Activated naive CD8-positive, alpha-beta T cell treated with anti-CD3 and anti-CD28 coated beads, Interleukin-2, amount 10 ng/mL, durations not matched to agents 7 days and 5 days (primary cell): ENCODE data around the gene PDE3B. TPM values are rescaled to one million over a fixed set of nuclear protein-coding genes. Genes with fewer than 3 reads are reported as not detected.
"Not testable (repeated sequence)": the region's sequence is repeated elsewhere in the genome, so short reads cannot be mapped to it uniquely, and the experiment has no call there.

Source experiments
- ATAC-seq: fragments of 150-1000 bp; cut with Tn5 transposase; one replicate; pipeline ENCODE4 v1.10.0; 2021; ENCODE audit warnings: low read depth, moderate library complexity
- POLR2A ChIA-PET: fragments of 350-600 bp; sonication (Branson Sonifier 250); formaldehyde crosslinking; loops from one replicate; lab custom pipeline; 2021; ENCODE audit warnings: antibody characterized with exemption; lab: Charles Lee
- DNase-seq: peaks from one replicate; pipeline ENCODE4 v3.0.0; 2021
- H3K27ac Mint-ChIP-seq: one replicate; pipeline ENCODE4 v1.8.0; 2022; ENCODE audit warnings: mild to moderate bottlenecking, mixed read lengths
- H3K27me3 Mint-ChIP-seq: one replicate; pipeline ENCODE4 v1.8.0; 2022; ENCODE audit warnings: mild to moderate bottlenecking, moderate library complexity, mixed read lengths
- H3K36me3 Mint-ChIP-seq: one replicate; pipeline ENCODE4 v1.8.0; 2021; ENCODE audit warnings: mild to moderate bottlenecking, mixed read lengths
- H3K4me1 Mint-ChIP-seq: one replicate; pipeline ENCODE4 v1.8.0; 2021; ENCODE audit warnings: mixed read lengths
- H3K4me3 Mint-ChIP-seq: one replicate; pipeline ENCODE4 v1.8.0; 2022; ENCODE audit warnings: mild to moderate bottlenecking, moderate library complexity, mixed read lengths
- H3K9me3 Mint-ChIP-seq: one replicate; pipeline ENCODE4 v1.8.0; 2021; ENCODE audit warnings: mixed read lengths
- total RNA-seq, 2 experiments: library from RNA; stranded (reverse); gene quantifications; one replicate each; pipeline ENCODE4 v1.2.3, GENCODE V29; 2021

The PDE3B gene
- total RNA-seq, 2 experiments from 2014 or later: 117 to 125 TPM

- peaks cover 51% of the 10 kb centered on the region for H3K4me1 Mint-ChIP-seq
- H3K4me3 Mint-ChIP-seq: no peak overlapping the region
- H3K27me3 Mint-ChIP-seq: no peaks in the 10 kb centered on the region
- ATAC-seq: no peak
- DNase-seq: no peak
- peaks cover 21% of the 10 kb centered on the region for H3K9me3 Mint-ChIP-seq
- peaks cover 75% of the 10 kb centered on the region for H3K36me3 Mint-ChIP-seq
- POLR2A ChIA-PET: no interaction called here
- no peak overlapping the region for H3K27ac Mint-ChIP-seq
Observed at GRCh38 chr11:14742849-14743559, 99.4 kb downstream of the PDE3B start.

DNA sequence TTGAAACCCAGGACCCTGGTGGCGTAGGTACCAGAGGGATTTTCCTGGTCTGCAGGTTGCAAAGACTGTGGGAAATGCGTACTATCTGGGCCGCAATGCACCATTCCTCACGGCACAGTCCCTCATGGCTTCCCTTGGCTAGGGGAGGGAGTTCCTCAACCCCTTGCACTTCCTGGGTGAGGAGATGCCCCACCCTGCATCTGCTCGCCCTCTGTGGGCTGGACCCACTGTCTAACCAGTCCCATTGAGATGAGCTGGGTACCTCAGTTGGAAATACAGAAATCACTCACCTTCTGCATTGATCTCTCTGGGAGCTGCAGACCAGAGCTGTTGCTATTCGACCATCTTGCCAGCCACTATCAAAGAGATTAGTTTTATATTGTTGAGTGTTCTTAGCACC lies 100.1 kb downstream of the PDE3B start:
- POLR2A ChIA-PET, H3K27ac Mint-ChIP-seq: not testable (repeated sequence)

GRCh38 chr11:14746857-14747395 lies 103.3 kb downstream of the PDE3B start:
- DNase-seq (no peak), ATAC-seq (no peak)
- H3K36me3 Mint-ChIP-seq: peaks cover 42% of the 10 kb centered on the region
- peaks cover 5% of the 10 kb centered on the region for H3K9me3 Mint-ChIP-seq
- no peaks in the 10 kb centered on the region for H3K27me3 Mint-ChIP-seq
- H3K4me3 Mint-ChIP-seq: peak overlapping the region; percentile 0
- POLR2A ChIA-PET: no interaction called here
- H3K27ac Mint-ChIP-seq: peak overlapping the region; percentile 55
- H3K4me1 Mint-ChIP-seq: peaks cover 41% of the 10 kb centered on the region

More for the DNA sequence above, 100.1 kb downstream of the PDE3B start:
- ATAC-seq, DNase-seq, H3K27me3 Mint-ChIP-seq, H3K4me3 Mint-ChIP-seq: not testable (repeated sequence)
- peaks cover 47% of the 10 kb centered on the region for H3K4me1 Mint-ChIP-seq
- peaks cover 69% of the 10 kb centered on the region for H3K36me3 Mint-ChIP-seq
- H3K9me3 Mint-ChIP-seq: peaks cover 15% of the 10 kb centered on the region

- H3K36me3 Mint-ChIP-seq: peaks cover 35% of the 10 kb centered on the region
- H3K27me3 Mint-ChIP-seq: no peaks in the 10 kb centered on the region
- DNase-seq: no peak
- no peak overlapping the region for H3K4me3 Mint-ChIP-seq
- POLR2A ChIA-PET: interaction anchor here (0.6 kb wide), 1 partner anchor 248 kb away, joined by 3 read pairs; no protein-coding TSS in a partner anchor
- ATAC-seq: no peak
- H3K9me3 Mint-ChIP-seq: peaks cover 4% of the 10 kb centered on the region
- H3K27ac Mint-ChIP-seq: no peak overlapping the region
- peaks cover 46% of the 10 kb centered on the region for H3K4me1 Mint-ChIP-seq
Observed at GRCh38 chr11:14748090-14748489, 104.5 kb downstream of the PDE3B start.

GRCh38 chr11:14750911-14751310 lies 107.3 kb downstream of the PDE3B start:
- no peak for ATAC-seq
- Mint-ChIP-seq H3K4me1 (peaks cover 43% of the 10 kb centered on the region), H3K27ac (no peak overlapping the region), H3K27me3 (no peaks in the 10 kb centered on the region), H3K9me3 (no peaks in the 10 kb centered on the region), H3K4me3 (no peak overlapping the region), H3K36me3 (peaks cover 28% of the 10 kb centered on the region)
- no peak for DNase-seq
- POLR2A ChIA-PET: no interaction called here

DNA sequence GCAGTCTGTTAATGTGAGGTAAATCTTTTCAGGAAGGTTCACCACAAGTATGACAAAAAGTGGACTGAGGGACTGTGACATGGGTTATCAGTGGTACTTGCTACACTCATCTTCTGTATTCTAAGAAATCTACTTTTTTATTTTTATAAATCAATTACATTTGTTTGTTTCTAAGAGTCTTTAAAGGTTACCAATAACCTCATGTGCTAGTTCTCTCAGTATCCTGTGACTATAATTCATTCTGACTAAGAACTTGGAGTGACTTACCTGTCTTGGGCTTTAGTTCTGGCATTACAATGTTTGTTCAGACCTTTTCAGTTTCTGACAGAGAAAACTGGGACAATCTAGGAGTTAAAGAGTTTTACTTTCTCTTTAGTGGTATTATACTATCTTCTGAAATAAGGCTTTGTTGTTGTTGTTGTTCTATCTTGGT lies 108.4 kb downstream of the PDE3B start:
- peaks cover 38% of the 10 kb centered on the region for H3K4me1 Mint-ChIP-seq
- ATAC-seq (peak; percentile 34), DNase-seq (no peak)
- H3K9me3 Mint-ChIP-seq: no peaks in the 10 kb centered on the region
- H3K36me3 Mint-ChIP-seq: peaks cover 27% of the 10 kb centered on the region
- POLR2A ChIA-PET: no interaction called here
- peak overlapping the region; percentile 63 for H3K4me3 Mint-ChIP-seq
- peak overlapping the region; percentile 54 for H3K27ac Mint-ChIP-seq
- H3K27me3 Mint-ChIP-seq: no peaks in the 10 kb centered on the region

DNA sequence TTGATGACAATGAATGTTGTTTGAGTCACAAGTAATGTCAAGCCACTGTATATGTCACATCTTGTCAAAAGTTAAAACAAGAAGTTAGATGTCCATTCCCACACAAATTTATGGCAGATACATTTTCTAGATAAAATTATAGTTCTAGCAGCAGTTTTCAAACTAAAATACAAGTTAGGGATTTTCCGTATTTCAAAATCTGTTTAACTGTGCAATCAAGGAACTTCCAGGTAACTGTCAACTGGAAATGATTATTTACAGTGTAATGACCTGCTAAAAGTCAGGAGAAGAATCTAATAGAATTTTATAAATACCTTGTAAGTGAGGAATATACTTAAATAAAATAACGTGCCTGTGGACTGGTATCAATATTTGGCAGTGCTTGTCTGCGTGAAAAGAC lies 111.5 kb downstream of the PDE3B start:
- no peak for ATAC-seq
- Mint-ChIP-seq H3K27me3 (no peaks in the 10 kb centered on the region), H3K4me3 (no peak overlapping the region), H3K4me1 (peaks cover 42% of the 10 kb centered on the region), H3K9me3 (no peaks in the 10 kb centered on the region), H3K27ac (peak overlapping the region; percentile 54), H3K36me3 (peaks cover 25% of the 10 kb centered on the region)
- DNase-seq: no peak
- POLR2A ChIA-PET: no interaction called here

DNA sequence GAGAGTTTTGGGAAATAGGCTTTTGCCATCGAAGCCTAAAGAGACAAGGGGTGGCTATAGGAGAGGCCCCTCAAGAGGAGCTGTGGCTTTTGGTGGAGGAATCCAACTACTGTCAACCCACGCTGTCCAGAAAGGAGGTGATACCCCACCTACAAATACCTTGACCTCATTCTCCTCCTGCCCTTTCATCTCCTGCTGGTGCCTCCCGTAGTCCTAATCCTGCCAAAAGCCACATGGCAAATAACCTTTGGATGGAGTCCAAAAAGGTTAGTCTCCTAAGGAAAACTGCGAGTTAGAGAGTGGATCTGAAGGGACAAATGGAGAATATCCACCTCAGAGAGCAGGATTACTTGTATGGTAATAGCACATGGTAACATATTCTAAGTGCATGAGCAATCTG lies 112.7 kb downstream of the PDE3B start:
- Mint-ChIP-seq H3K9me3 (no peaks in the 10 kb centered on the region), H3K4me1 (peaks cover 36% of the 10 kb centered on the region), H3K27ac (no peak overlapping the region), H3K4me3 (no peak overlapping the region), H3K36me3 (peaks cover 21% of the 10 kb centered on the region), H3K27me3 (no peaks in the 10 kb centered on the region)
- DNase-seq (no peak), ATAC-seq (no peak)
- POLR2A ChIA-PET: no interaction called here

DNA sequence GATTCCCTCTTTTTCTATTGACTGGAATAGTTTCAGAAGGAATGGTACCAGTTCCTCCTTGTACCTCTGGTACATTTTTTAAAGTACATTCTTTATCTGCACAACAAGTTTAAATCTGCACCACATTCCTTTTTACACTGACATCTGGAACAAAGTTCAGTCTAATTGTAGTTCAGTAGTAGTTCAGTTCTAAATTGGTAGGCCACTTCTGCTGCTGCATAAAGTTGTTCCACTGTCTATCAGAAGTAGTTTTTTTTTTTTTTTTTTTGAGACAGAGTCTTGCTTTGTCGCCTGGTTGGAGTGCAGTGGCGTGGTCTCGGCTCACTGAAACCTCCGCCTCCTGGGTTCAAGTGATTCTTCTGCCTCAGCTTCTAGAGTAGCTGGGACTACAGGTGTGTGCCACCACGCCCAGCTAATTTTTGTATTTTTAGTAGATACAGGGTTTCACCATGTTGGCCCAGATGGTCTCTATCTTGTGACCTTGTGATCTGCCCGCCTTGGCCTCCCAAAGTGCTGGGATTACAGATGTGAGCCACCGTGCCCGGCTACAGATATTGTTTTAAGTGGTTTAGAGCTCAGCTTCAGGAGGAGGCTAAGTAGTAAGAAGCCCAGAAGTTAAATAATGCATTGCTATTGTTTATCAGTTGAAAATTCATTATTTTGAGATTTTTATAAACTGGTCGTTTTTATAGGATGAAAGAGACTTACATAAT lies 115.9 kb downstream of the PDE3B start:
- H3K4me3 Mint-ChIP-seq: peak overlapping the region; percentile 83
- peak; percentile 59 for ATAC-seq
- H3K36me3 Mint-ChIP-seq: peaks cover 18% of the 10 kb centered on the region
- H3K27me3 Mint-ChIP-seq, H3K9me3 Mint-ChIP-seq, DNase-seq: not testable (repeated sequence)
- peaks cover 20% of the 10 kb centered on the region for H3K4me1 Mint-ChIP-seq
- POLR2A ChIA-PET: interaction anchor here (0.5 to 1.5 kb wide), 5 partner anchors 45 to 235 kb away, joined by 3 to 8 read pairs (median 4); partner anchors contain the start of gene PDE3B
- H3K27ac Mint-ChIP-seq: peak overlapping the region; percentile 93

DNA sequence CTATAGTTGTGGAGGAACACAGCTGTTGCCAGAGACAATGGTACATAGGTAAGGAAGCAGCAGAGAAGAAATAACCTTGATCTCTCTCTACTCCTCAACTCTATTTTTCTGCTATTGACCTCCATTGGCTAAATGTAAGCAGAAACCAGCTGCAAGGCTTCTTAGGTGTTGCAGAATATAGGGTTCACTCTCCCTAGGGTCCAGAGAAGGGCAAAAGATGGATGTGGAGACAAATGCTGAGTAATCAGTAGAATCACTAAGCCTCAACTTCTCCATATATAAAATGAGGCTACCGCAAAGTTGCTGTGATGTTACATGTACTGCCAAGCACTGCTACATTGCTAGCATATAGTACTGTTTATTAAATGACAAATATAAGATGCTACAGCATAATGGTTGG lies 120.6 kb downstream of the PDE3B start:
- peaks cover 36% of the 10 kb centered on the region for H3K4me1 Mint-ChIP-seq
- POLR2A ChIA-PET: interaction anchor here (0.9 to 4.3 kb wide), 4 partner anchors 50 to 186 kb away, joined by 4 to 65 read pairs (median 4); partner anchors contain the start of genes CYP2R1 and PDE3B
- no peaks in the 10 kb centered on the region for H3K27me3 Mint-ChIP-seq
- H3K27ac Mint-ChIP-seq: no peak overlapping the region
- H3K36me3 Mint-ChIP-seq: peaks cover 3% of the 10 kb centered on the region
- H3K9me3 Mint-ChIP-seq: no peaks in the 10 kb centered on the region
- ATAC-seq: peak; percentile 4
- no peak overlapping the region for H3K4me3 Mint-ChIP-seq
- DNase-seq: no peak

- H3K36me3 Mint-ChIP-seq: peaks cover 2% of the 10 kb centered on the region
- peaks cover 35% of the 10 kb centered on the region for H3K4me1 Mint-ChIP-seq
- H3K9me3 Mint-ChIP-seq: no peaks in the 10 kb centered on the region
- POLR2A ChIA-PET: interaction anchor here (0.9 to 4.3 kb wide), 7 partner anchors 18 to 186 kb away, joined by 3 to 65 read pairs (median 4); partner anchors contain the start of genes CYP2R1 and PDE3B
- no peak overlapping the region for H3K4me3 Mint-ChIP-seq
- ATAC-seq (peak; percentile 71), DNase-seq (no peak)
- no peak overlapping the region for H3K27ac Mint-ChIP-seq
- H3K27me3 Mint-ChIP-seq: no peaks in the 10 kb centered on the region
Observed at GRCh38 chr11:14764579-14765527, 121.2 kb downstream of the PDE3B start.

DNA sequence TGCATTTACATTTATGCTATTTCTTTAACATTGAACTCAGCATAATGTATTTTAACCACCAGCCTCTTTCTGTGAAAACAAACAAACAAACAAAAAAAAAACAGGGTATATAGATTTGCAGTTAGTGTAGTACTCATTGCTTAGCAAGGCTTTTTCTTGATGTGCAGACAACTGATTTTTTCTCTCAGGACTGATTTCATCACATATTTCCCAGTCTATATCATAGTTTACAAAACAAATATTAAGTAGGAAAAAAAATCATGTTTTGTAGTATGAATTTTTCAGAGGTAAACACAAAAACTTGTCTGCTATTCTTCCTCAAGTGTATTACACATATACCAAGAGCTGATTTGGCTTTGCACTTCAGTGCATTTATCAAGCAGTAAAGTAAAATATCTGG lies 123.0 kb downstream of the PDE3B start:
- Mint-ChIP-seq H3K27me3 (no peaks in the 10 kb centered on the region), H3K27ac (peak overlapping the region; percentile 78), H3K36me3 (peaks cover 2% of the 10 kb centered on the region), H3K4me3 (peak overlapping the region; percentile 61), H3K4me1 (peaks cover 45% of the 10 kb centered on the region), H3K9me3 (no peaks in the 10 kb centered on the region)
- POLR2A ChIA-PET: interaction anchor here (3.7 to 4.3 kb wide), 2 partner anchors 122 to 125 kb away, joined by 12 to 65 read pairs; partner anchors contain the start of genes CYP2R1 and PDE3B
- DNase-seq (no peak), ATAC-seq (no peak)
